GM12878 (cell line): ENCODE measurements around the gene PCDH7.

ENCODE experiments used
- CEBPB ChIP-seq, 2 experiments: fragments of 150-350 bp in 1 of 2; IDR thresholded peaks; 2 replicates each; pipeline ENCODE4 v1.6.1; 2012 to 2014; ENCODE audit warnings: low read depth in 2 of 2, low read length in 2 of 2, borderline replicate concordance in 1 of 2, inconsistent platforms in 1 of 2
- NR2C1 ChIP-seq: fragments of 450-650 bp; IDR thresholded peaks from 2 replicates; pipeline ENCODE4 v1.6.1; 2017; ENCODE audit warnings: antibody characterized with exemption, mild to moderate bottlenecking, moderate library complexity
- SREBF2 ChIP-seq: IDR thresholded peaks from 2 replicates; pipeline ENCODE4 v1.6.1; 2012; ENCODE audit warnings: mild to moderate bottlenecking, low read length
- TF ChIP-seq, protein P1 (sequence below), 3 experiments: IDR thresholded peaks in 2 of 3; conservative IDR thresholded peaks in 1 of 3; 2 replicates each; pipeline ENCODE4 v1.5.1; 2011; ENCODE audit warnings: low read depth in 3 of 3, low read length in 3 of 3, mild to moderate bottlenecking in 3 of 3, control low read depth in 2 of 3, moderate library complexity in 2 of 3, inconsistent platforms in 1 of 3, mixed read lengths in 1 of 3; ENCODE audit not compliant: control insufficient read depth in 2 of 3, insufficient read depth in 1 of 3; ENCODE audit errors: extremely low read depth in 1 of 3
- TF ChIP-seq, protein P2 (sequence below): IDR thresholded peaks from 2 replicates; pipeline ENCODE4 v1.6.1; 2012; ENCODE audit warnings: low read depth, low read length, improper control_type of control experiment
- TF ChIP-seq, protein P3 (sequence below): fragments of 450-650 bp; IDR thresholded peaks from 2 replicates; pipeline ENCODE4 v1.6.1; 2017; ENCODE audit warnings: mild to moderate bottlenecking

DNA sequence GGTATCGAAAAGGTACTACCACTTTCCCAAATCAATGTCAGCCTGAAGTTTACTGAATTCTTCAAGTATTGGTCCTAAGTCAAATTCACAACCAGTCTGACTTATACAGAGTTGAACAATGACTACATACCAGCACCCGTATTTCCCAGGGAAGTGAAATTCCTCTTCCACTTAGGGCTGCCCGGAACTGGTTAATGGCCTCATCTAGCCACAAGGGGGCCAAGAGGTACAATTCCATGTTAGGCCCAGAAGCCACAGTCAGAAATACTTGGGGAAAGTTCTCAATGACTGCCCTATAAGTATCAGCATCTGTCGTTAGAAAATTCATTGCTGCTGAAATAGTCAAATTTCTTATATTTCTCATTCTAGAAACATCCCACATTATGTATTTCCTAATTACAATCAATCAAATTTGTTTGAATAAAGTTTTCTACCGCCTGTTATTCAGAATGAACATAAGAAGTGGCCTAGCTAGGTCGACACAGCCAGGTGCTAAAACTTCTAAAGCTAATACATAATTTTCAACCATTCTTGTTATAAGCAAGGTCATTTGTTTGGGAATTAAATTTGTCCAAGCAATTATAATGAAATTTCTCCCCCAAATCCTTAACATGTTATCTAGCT lies 5.6 kb upstream of the PCDH7 start:
- TF ChIP-seq, protein P1, sequence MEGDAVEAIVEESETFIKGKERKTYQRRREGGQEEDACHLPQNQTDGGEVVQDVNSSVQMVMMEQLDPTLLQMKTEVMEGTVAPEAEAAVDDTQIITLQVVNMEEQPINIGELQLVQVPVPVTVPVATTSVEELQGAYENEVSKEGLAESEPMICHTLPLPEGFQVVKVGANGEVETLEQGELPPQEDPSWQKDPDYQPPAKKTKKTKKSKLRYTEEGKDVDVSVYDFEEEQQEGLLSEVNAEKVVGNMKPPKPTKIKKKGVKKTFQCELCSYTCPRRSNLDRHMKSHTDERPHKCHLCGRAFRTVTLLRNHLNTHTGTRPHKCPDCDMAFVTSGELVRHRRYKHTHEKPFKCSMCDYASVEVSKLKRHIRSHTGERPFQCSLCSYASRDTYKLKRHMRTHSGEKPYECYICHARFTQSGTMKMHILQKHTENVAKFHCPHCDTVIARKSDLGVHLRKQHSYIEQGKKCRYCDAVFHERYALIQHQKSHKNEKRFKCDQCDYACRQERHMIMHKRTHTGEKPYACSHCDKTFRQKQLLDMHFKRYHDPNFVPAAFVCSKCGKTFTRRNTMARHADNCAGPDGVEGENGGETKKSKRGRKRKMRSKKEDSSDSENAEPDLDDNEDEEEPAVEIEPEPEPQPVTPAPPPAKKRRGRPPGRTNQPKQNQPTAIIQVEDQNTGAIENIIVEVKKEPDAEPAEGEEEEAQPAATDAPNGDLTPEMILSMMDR (IDR thresholded peaks at IDR 0.05 in 2 of 3, conservative IDR thresholded peaks at IDR 0.05 in 1 of 3; ENCODE audit: control insufficient read depth in 2 of 3, extremely low read depth in 1 of 3, insufficient read depth in 1 of 3, low read depth in 3 of 3, low read length in 3 of 3): peak; percentile 46 to 68 (median 47); a peak in 5 of 6 replicates
- TF ChIP-seq, protein P2, sequence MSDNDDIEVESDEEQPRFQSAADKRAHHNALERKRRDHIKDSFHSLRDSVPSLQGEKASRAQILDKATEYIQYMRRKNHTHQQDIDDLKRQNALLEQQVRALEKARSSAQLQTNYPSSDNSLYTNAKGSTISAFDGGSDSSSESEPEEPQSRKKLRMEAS: no peak
- TF ChIP-seq CEBPB (IDR thresholded peaks at IDR 0.05; ENCODE audit: borderline replicate concordance in 1 of 2, low read depth in 2 of 2, low read length in 2 of 2) (no peak), SREBF2 (no peak), NR2C1 (no peak)
- TF ChIP-seq, protein P3, sequence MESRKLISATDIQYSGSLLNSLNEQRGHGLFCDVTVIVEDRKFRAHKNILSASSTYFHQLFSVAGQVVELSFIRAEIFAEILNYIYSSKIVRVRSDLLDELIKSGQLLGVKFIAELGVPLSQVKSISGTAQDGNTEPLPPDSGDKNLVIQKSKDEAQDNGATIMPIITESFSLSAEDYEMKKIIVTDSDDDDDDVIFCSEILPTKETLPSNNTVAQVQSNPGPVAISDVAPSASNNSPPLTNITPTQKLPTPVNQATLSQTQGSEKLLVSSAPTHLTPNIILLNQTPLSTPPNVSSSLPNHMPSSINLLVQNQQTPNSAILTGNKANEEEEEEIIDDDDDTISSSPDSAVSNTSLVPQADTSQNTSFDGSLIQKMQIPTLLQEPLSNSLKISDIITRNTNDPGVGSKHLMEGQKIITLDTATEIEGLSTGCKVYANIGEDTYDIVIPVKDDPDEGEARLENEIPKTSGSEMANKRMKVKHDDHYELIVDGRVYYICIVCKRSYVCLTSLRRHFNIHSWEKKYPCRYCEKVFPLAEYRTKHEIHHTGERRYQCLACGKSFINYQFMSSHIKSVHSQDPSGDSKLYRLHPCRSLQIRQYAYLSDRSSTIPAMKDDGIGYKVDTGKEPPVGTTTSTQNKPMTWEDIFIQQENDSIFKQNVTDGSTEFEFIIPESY: no peak
